Left forelimb (tissue), 1 donor: ENCODE data around the gene MDP1.
"Not testable (repeated sequence)": the region's sequence is repeated elsewhere in the genome, so short reads cannot be mapped to it uniquely, and the experiment has no call there.

Source experiments
- DNase-seq: peaks from one replicate; pipeline ENCODE4 v3.0.0-alpha.2; 2018; ENCODE audit warnings: low spot score

The MDP1 gene

DNA sequence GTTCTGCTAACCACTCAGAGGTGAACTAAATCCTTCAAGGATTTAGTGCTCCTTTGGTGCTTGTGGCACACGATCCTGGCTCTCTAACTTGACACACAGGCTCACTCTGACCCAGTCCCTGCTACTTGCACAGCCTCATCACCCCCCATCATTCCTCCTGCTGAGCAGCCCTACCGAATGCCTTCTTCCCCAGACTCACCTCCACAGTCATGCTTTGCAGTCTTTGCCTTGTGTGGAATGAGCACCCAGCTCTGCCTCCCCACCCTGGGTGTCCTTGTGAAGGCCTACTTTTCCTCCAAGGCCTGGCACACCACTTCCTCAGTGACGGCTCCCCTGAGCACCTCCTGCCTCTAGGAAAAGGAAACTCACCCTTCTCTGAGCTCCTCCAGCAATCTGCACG, 34.5 kb upstream of the MDP1 start:
- no peak for DNase-seq

DNA sequence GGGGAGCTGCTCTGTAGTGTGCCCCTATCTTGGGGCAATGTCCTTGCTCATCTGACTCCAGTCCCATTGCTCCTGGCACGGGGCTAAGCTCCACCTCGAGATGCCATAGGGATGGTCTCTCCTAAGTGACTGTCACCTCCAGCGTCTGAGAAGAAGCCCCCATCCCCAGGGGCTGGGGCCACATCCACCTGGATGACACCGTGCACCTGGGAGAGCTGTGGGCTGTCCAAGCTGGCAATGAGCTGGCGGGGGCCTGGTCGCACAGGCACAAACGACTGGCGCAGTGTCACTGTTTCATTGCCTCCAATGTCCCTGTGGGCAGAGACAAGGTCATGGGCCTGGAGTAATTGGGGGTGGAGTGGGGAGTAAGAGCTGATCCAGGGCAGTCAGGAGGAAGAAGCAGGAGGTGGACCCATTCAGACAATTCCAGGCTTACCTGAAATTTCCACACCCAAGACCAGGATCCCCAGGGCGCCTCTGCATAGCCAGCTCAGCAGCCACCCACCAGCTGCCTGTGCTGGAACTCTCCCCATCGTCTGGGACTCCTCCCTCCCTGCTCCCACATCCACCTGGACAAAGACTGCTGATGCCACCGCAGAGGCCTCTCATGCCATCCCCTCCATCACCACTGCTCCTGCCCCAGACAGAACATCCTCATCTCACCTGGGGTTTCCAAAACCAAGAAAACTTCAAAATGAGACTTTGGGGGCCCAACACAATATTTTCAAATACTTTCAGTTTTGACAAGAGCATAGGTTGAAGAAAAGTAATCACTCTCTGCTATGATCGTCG, 33.6 kb upstream of the MDP1 start:
- DNase-seq, result no peak

DNA sequence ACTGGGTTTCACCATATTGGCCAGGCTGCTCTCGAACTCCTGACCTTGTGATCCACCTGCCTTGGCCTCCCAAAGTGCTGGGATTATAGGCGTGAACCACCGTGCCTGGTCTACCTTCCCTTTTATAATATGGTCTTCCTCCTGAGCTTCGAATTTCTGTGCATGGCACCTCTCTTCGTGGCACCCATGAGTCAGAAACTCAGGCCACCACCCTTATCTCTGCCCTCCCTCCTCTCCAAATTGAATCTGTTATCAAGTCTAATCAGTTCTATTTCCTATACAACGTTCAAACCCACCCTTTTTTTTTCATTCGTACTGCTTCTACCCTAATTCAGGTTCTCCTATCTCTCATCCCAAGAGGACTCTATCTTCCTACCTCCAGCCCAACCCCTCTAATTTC, 31.6 kb upstream of the MDP1 start:
- no peak for DNase-seq

DNA sequence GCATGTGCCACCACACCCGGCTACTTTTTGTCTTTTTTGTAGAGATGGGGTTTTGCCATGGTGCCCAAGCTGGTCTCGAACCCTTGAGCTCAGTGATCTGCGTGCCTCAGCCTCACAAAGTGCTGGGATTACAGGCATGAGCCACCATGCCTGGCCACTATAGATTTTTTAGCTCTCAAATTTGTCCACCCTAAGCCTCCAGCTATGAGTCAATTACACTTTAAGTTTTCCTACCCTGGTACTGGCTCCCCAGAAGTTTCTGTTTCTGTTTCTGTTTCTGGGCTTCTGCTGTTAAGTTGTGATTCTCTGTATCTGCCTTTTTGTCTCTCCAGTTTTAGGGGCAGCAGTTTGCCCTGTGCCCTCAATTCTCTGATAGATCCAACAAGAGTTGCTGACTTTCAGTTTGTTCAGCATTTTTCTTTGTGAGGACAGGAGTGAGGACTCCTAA, 30.9 kb upstream of the MDP1 start:
- DNase-seq, result no peak

DNA sequence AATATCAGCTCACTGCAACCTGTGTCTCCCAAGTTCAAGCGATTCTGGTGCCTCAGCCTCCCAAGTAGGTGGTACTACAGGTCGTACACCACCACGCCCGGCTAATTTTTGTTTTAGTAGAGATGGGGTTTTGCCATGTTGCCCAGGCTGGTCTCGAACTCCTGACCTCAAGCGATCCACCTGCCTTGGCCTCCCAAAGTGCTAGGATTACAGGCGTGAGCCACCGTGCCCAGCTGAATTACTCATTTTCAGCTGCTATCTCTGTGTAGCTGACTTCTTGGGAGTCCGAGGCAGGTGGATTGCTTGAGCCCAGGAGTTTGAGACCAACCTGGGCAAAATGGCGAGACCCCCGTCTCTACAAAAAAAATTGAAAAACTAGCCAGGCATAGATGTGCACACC, 29.5 kb upstream of the MDP1 start:
- not testable (repeated sequence) for DNase-seq

DNA sequence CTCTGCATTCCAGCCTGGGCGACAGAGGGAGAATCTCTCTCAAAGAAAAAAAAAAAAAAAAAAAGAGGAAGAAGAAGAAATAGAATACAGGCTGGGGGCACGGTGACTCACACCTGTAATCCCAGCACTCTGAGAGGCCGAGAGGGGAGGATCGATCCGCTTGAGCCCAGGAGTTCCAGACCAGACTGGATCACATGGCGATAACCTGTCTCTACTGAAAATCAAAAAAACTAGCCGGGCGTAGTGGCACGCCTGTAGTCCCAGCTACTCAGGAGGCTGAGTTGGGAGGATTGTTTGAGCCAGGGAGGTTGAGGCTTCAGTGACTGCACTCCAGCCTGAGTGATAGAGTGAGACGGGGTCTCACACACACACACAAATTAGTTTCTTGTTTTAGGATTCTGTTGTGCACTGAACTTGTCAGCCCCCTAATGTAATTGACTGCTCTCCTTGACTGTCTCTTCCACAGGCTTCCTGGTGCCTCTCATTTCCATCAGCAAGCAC, 27.5 kb upstream of the MDP1 start:
- DNase-seq, result no peak

DNA sequence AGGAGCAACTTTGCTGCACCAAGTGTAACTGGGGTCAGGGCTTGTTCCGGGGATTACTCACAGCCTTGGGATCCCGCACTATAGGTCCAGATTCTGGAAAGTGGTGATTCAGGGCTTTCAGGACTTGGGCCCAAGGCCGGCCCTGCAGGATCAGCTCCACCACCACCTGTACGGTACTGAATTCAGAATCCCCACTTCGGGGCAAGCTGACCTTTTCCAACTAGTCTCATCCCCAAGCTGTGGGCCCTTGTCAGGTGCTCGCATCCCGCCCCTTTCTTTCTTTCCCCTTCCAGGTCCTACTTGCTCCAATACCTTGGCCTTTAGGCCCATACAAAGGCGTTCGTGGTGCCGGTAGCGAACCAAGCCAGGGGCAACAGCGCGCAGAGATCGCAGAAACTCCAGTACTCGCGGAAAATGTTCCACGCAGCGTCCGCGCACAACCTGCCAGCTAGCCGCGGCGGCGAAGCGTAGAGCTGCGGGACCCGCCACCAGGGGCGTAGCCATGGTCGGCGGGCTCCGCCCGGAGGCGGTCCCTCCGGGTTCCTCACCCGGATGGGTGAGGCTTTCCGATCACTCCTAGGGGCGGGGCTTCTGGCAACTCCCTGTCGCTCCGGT, 26.1 kb upstream of the MDP1 start:
- no peak for DNase-seq

DNA sequence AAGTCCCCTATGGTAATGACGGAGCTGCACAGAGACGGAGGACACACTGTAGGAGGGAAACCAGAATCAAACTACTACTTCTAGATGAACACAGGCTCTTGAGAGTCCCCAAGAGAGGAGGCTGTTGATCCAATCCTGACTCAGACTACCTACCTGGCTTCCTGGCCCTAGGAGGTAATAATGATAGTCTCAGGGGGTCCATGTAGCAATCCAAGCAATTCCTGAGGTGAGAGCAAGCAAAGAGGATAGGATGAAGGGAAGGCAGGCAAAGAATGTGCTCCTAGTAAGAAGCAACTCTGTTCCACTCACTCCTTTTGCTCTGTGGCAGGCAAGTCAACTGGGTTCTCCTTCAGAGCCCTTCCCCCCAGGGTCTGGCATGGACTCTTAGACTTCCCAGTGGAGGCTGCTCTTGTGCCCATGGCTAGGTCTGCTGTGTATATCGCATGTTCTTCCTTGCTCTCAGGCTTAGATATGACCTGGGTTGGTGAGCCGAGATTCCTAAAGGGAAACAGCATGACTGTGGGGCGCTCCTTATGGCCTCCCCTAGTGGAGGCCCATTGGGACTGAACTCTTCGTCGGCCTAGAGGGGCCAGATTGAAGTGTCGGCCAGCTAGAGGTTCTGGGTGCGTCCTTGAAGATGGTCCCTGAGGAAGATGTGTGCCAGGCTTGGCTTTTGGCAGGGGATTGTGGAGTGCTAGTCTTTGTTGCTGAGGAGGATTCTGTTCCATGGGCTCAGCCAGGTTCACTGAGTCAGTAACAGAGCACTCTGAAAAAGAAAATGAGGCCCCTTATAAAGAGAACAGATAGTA, 24.4 kb upstream of the MDP1 start:
- DNase-seq, result no peak

DNA sequence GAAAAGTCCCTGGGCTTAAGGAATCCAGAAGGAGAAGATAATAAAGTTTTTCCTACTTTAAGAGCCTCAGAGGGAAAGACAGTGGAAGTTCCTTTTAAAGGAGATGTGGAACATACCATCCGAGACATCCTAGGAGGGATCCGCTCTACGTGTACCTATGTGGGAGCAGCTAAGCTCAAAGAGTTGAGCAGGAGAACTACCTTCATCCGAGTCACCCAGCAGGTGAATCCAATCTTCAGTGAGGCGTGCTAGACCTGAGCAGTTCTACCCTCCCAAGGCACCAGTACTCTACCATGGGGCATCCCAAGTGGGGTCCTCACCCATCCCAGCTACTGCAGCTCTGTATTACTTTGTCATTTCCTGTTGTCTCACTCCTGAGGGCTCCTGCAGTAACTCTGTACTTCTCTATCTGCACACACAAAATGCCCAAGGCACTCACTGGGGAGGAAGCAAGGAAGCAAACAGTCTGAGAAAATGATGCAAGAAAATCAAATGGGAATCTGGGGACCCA, 22.7 kb upstream of the MDP1 start:
- DNase-seq, result no peak

DNA sequence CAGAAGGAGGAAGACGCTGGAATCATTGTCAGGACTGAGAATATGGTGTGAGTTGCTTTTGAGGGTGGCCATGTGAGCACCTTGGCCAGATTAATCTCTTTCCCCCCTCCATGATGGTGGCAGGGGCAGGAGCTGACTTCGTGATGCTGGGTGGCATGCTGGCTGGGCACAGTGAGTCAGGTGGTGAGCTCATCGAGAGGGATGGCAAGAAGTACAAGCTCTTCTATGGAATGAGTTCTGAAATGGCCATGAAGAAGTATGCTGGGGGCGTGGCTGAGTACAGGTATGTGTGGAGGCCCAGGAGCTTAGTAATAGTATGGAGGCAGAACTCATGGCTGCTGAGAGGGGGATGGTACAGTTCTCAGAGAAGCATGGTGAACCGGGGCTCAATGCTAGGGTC, 22.3 kb upstream of the MDP1 start:
- no peak for DNase-seq

DNA sequence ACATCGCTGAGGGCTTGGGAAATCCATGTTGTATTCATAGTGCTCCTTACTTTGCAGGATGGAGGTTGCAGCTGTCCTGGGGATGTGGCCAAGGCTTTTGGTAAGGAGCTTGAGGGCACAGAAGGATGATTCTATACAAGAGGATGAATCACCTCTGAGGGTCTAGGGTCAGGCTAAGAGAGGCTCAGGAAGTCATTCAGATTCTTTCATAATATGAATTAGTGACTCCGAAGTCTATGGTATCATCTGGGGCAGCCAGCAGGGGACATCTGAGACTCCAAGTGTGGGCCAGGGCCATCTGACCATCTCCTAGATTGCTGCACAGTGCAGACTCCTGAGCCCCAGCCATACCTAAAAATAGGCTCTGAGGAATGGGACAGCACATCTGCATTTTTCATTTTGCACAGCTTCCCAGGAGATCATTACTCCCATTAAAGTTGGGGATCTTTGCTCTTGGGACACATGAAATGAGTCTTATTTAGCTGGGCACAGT, 21.6 kb upstream of the MDP1 start:
- no peak for DNase-seq

DNA sequence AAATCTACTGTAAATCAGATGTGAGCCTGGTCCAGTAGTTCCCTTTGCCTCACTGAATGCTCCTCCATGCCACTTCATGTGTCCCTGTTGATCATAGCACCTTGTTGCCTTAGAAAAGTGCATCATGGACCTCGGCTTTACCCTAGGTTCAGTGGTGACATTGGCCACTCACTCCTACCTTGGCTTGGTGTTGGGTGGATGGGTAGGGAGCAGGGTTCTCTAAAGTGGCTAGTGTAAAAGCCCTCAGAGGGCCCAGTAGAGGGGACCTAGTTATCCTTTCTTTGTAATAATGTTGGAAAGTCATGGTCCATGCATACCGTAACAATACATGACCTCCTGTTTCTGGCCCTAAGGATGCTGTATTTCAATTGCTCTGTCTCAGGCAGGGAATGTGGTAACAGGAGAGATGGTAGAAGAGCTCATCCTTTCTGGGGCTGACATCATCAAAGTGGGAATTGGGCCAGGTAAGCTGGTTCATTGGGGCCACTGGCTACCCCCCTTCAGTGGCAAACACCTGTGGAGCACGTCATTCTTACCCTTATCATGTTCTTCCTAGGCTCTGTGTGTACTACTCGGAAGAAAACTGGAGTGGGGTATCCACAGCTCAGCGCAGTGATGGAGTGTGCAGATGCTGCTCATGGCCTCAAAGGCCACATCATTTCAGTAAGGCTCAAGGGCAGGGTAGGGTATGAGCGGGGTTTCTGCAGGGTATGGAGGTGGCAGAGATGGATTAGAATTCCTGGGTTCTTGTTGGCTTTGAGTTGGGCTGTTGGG, 21.0 kb upstream of the MDP1 start:
- DNase-seq, result no peak

DNA sequence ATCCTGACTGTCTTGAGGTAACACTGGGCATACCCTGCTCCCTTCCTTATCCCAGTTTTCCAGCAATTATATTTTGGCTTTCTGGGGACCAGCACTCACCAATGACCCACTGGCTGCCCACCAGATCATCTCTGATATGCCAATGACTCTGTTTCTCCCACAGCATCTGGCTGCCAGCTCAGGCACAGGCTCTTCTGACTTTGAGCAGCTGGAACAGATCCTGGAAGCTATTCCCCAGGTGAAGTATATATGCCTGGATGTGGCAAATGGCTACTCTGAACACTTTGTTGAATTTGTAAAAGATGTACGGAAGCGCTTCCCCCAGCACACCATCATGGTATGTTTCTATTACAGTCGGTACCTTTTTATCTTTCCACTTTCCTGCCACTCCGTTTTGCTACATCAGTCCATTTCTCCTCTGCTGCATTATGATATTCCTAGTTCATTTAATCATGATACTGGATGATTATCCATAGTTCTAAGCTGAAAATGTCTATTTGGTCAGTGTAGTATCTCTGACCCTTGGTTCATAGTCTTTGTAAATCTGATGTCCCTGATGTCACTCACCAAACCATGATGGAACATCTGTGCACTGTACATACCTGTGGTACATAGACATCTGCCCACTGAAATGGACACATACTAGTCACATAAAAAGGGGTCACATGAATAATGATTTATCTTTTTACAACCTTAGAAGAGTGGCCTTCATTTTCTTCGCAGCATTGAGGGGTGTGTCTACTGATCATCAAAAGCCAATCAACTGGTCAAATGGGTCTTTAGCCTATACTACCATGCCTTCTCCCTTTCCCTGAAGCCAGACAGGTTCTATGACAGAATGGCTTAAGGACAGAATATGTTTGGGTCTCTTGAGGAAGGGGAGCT, 20.2 kb upstream of the MDP1 start:
- DNase-seq, result no peak

DNA sequence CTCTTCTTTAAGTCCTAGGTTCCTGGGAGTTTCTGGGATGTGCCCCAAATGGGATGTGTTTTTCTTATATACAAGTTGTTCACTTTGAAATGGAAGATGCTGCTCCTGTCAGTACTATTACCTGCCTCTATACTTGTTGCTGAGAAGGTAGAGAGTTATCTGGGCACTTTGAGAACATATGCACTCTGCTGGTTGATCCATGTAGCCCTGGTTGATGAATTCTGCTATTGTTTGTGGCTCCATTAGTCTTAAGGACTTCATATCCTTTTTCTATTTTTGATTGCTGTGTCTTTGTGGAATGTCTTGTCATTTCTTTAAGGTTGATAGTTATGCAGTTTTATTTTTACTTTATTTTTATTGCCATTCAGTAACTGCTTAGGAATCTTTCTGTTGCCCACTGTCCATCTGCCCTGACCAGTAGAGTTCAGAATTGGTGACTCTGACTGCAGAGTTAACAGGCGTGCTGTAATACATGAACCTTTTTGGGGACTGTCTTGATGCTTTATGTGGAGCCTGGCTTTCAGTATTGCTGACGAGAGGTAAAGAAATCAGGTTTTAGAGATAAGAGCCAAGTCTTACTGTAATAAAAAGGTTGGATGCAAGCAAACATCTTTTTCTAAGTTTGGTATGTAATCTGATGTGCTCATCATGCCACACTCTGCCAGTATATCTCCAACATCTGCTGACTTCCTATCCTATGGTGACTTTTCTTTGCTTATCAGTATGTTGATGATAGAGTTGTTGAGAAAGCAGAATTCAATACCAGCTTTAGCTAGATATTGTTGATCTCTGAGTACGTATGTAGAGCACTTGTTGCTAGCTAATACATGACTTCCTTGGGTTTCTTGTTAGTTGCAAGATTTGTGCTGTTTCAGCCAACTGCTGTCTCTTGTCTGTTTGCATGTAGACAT, 18.5 kb upstream of the MDP1 start:
- no peak for DNase-seq

DNA sequence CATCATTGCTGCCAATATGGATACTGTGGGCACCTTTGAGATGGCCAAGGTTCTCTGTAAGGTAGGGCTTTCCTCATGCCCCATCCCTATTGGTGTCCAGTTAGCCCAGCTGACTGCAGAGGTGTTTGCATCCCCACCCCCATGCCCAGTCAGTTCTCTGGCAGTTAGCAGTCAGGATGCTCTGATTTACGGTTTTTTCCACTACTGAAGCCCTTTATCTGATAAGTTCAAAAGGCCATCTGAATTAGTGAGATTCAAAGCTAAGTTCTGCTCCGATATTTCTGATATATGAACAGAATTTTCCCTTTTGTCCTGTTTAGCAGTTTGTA, 17.6 kb upstream of the MDP1 start:
- no peak for DNase-seq

DNA sequence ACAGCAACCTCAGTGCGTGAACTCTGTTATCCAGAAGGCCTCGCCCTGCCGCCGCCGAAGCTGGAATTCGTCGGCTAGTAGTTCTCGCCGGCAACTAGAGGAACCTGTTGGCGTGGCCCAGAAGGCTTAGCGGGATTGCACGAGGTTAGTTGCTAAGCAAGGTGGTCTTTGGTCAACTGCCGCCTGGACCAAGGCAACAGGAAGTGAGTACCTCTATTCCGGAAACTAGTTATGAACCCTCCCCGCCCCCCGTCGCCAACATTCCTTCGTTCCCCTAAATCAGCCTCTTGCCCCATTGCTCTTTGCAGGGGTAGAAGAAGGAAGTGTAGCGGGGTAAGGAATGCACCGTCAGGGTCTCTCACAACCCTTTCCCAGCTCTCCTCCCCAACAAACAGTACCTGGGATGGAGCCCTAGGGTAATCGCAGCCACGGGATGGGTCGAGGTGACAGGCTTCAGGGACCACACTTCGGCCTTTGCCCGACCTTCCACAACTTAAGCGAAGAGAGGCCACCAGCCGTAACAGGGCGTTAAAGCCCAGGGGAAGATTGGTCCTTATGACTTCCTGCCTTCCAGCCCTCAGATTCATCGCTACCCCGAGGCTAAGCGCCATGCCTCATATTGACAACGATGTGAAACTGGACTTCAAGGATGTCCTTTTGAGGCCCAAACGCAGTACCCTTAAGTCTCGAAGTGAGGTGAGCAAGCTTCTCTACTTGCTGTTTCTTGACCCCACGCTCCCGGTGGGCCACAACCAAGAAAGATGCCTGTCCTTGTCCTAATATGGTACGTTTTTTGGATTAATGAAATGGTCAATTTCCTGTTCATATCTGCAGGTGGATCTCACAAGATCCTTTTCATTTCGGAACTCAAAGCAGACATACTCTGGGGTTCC, 17.0 kb upstream of the MDP1 start, which contains the start of gene GMPR2:
Gene GMPR2 (plus strand): TSS at position 285 of the 893 bp plus-strand sequence. CDS start 325 bp downstream, at position 610.
- DNase-seq, result no peak

DNA sequence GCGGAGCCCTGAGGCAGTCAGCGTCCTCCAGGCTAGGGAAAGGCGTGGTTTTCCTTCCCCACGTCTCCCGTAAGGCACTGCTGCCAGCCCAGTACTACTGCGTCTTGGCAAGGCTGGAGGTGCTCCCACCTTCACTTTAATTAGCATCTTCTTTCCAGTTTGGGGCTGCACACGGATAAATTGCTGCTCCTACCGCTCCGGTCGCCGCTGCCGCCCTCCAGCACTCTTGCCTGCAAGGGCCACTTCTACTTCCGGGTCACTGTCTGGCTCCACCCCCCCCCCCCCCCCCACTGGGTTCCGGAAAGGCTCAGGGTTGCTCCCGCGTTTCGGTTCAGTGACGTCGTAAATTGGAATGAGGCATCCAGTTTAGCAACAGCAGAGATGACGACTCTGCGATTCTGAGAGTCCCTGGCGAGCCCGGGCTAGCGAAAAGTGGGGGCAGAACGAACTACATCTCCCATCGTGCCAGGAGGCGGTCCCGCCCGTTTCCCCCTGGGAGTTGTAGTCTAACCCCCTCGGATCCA, 16.3 kb upstream of the MDP1 start, which contains the start of gene NEDD8:
Gene NEDD8 (minus strand): TSS at position 247 of the 524 bp plus-strand sequence. CDS start 100 bp downstream, at position 147.
- peak; percentile 97 for DNase-seq
